ENCODE measurements around the gene RAB34. TPM values are rescaled to one million over a fixed set of nuclear protein-coding genes. Genes with fewer than 3 reads are reported as not detected.
A peak's percentile ranks its signal among the peaks of the same experiment; 100 is the strongest.

The RAB34 gene
- total and polyA plus RNA-seq, 4 donors, result 30.0 to 111 (median 53.5) TPM

DNA sequence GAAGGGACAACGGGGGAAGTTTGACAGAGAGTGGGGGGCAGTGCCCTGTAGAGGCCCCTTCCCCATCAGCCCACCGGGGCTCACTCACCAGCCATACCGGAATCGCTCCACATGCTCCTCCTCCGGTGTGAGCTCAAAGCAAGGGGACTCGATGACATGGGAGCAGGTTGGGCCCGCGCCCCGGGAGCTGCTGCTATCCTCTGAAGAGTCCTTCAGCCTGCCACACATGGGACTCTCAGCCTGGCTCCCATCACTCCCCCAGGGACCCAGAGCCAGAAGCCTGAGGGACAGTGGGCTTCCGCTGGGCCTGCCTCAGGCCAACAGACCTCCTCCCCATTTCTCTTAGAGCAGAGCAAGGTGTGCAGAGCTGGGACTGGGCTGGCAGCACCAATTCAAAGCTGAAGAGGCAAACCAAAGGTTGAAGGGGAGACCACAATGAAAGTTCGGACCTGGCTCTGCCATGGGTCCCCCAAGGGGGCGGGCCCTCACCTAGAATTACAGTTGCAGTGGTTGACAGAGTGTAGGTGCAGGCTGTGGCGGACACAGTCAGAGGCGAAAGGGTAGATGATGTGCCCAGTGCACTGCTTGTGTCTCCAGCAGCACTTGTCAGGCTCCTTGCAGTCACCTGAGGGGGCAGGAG lies 13.3 kb downstream of the RAB34 start:
- WGBS (ENCODE audit: insufficient coverage), result 99% methylated on average over 12 of the region's 14 CpGs
- Histone ChIP-seq H3K4me3 (ENCODE audit: low read depth, low read length) (no peak overlapping the region), H3K9me3 (ENCODE audit: control insufficient read depth, insufficient read depth, low read length) (no peaks in the 10 kb centered on the region), H3K4me1 (ENCODE audit: control insufficient read depth, insufficient read depth, low read length) (peaks cover 53% of the 10 kb centered on the region), H3K27ac (ENCODE audit: low read depth, low read length) (peak overlapping the region; percentile 91), H3K27me3 (ENCODE audit: control insufficient read depth, insufficient read depth, low read length) (no peaks in the 10 kb centered on the region), H3K36me3 (ENCODE audit: control insufficient read depth, insufficient read depth, low read length) (peaks cover 75% of the 10 kb centered on the region)
- no peak for DNase-seq (ENCODE audit: low read depth in 4 of 6, low spot score in 6 of 6)

- Histone ChIP-seq H3K36me3 (ENCODE audit: control insufficient read depth, insufficient read depth, low read length) (peaks cover 82% of the 10 kb centered on the region), H3K9me3 (ENCODE audit: control insufficient read depth, insufficient read depth, low read length) (no peaks in the 10 kb centered on the region), H3K27me3 (ENCODE audit: control insufficient read depth, insufficient read depth, low read length) (no peaks in the 10 kb centered on the region), H3K4me3 (ENCODE audit: low read depth, low read length) (no peak overlapping the region), H3K4me1 (ENCODE audit: control insufficient read depth, insufficient read depth, low read length) (peaks cover 49% of the 10 kb centered on the region), H3K27ac (ENCODE audit: low read depth, low read length) (peak overlapping the region; percentile 91)
- WGBS (ENCODE audit: insufficient coverage), result 54% methylated on average over 11 of the region's 16 CpGs
- no peak for DNase-seq (ENCODE audit: low read depth in 4 of 6, low spot score in 6 of 6)
Observed at GRCh38 chr17:28703552-28704218, 14.0 kb downstream of the RAB34 start.

- WGBS (ENCODE audit: insufficient coverage), result 14% methylated on average over 2 of the region's 3 CpGs
- peaks cover 49% of the 10 kb centered on the region for H3K4me1 ChIP-seq (ENCODE audit: control insufficient read depth, insufficient read depth, low read length)
- DNase-seq (ENCODE audit: low read depth in 4 of 6, low spot score in 6 of 6), result peak in 1 of 6 donors; percentile 28
- H3K27me3 ChIP-seq (ENCODE audit: control insufficient read depth, insufficient read depth, low read length), result no peaks in the 10 kb centered on the region
- H3K9me3 ChIP-seq (ENCODE audit: control insufficient read depth, insufficient read depth, low read length), result no peaks in the 10 kb centered on the region
- peak overlapping the region; percentile 91 for H3K27ac ChIP-seq (ENCODE audit: low read depth, low read length)
- no peak overlapping the region for H3K4me3 ChIP-seq (ENCODE audit: low read depth, low read length)
- peaks cover 91% of the 10 kb centered on the region for H3K36me3 ChIP-seq (ENCODE audit: control insufficient read depth, insufficient read depth, low read length)
Observed at GRCh38 chr17:28702752-28703150, 14.9 kb downstream of the RAB34 start.

GRCh38 chr17:28702026-28702751 lies 15.5 kb downstream of the RAB34 start:
- DNase-seq (ENCODE audit: low read depth in 4 of 6, low spot score in 6 of 6), result peak in 2 of 6 donors; percentile 82 to 86
- WGBS (ENCODE audit: insufficient coverage), result 39% methylated on average over 9 of the region's 10 CpGs

GRCh38 chr17:28700830-28701492 lies 16.7 kb downstream of the RAB34 start:
- 95% methylated on average over 8 of the region's 10 CpGs for WGBS (ENCODE audit: insufficient coverage)
- Histone ChIP-seq H3K27me3 (ENCODE audit: control insufficient read depth, insufficient read depth, low read length) (no peaks in the 10 kb centered on the region), H3K4me1 (ENCODE audit: control insufficient read depth, insufficient read depth, low read length) (peaks cover 49% of the 10 kb centered on the region), H3K4me3 (ENCODE audit: low read depth, low read length) (no peak overlapping the region), H3K36me3 (ENCODE audit: control insufficient read depth, insufficient read depth, low read length) (peaks cover 98% of the 10 kb centered on the region), H3K27ac (ENCODE audit: low read depth, low read length) (peak overlapping the region; percentile 91), H3K9me3 (ENCODE audit: control insufficient read depth, insufficient read depth, low read length) (no peaks in the 10 kb centered on the region)
- DNase-seq (ENCODE audit: low read depth in 4 of 6, low spot score in 6 of 6), result no peak

More at GRCh38 chr17:28702026-28702751, 15.5 kb downstream of the RAB34 start:
- H3K4me1 ChIP-seq (ENCODE audit: control insufficient read depth, insufficient read depth, low read length), result peaks cover 49% of the 10 kb centered on the region
- H3K9me3 ChIP-seq (ENCODE audit: control insufficient read depth, insufficient read depth, low read length), result no peaks in the 10 kb centered on the region
- H3K36me3 ChIP-seq (ENCODE audit: control insufficient read depth, insufficient read depth, low read length), result peaks cover 95% of the 10 kb centered on the region
- H3K4me3 ChIP-seq (ENCODE audit: low read depth, low read length), result no peak overlapping the region
- H3K27me3 ChIP-seq (ENCODE audit: control insufficient read depth, insufficient read depth, low read length), result no peaks in the 10 kb centered on the region
- H3K27ac ChIP-seq (ENCODE audit: low read depth, low read length), result peak overlapping the region; percentile 91

- no peaks in the 10 kb centered on the region for H3K9me3 ChIP-seq (ENCODE audit: control insufficient read depth, insufficient read depth, low read length)
- WGBS (ENCODE audit: insufficient coverage), result 92% methylated on average over 8 of the region's 8 CpGs
- H3K27ac ChIP-seq (ENCODE audit: low read depth, low read length), result no peak overlapping the region
- no peak overlapping the region for H3K4me3 ChIP-seq (ENCODE audit: low read depth, low read length)
- peaks cover 98% of the 10 kb centered on the region for H3K36me3 ChIP-seq (ENCODE audit: control insufficient read depth, insufficient read depth, low read length)
- no peaks in the 10 kb centered on the region for H3K27me3 ChIP-seq (ENCODE audit: control insufficient read depth, insufficient read depth, low read length)
- peaks cover 55% of the 10 kb centered on the region for H3K4me1 ChIP-seq (ENCODE audit: control insufficient read depth, insufficient read depth, low read length)
- no peak for DNase-seq (ENCODE audit: low read depth in 4 of 6, low spot score in 6 of 6)
Observed at GRCh38 chr17:28700278-28700677, 17.4 kb downstream of the RAB34 start.

DNA sequence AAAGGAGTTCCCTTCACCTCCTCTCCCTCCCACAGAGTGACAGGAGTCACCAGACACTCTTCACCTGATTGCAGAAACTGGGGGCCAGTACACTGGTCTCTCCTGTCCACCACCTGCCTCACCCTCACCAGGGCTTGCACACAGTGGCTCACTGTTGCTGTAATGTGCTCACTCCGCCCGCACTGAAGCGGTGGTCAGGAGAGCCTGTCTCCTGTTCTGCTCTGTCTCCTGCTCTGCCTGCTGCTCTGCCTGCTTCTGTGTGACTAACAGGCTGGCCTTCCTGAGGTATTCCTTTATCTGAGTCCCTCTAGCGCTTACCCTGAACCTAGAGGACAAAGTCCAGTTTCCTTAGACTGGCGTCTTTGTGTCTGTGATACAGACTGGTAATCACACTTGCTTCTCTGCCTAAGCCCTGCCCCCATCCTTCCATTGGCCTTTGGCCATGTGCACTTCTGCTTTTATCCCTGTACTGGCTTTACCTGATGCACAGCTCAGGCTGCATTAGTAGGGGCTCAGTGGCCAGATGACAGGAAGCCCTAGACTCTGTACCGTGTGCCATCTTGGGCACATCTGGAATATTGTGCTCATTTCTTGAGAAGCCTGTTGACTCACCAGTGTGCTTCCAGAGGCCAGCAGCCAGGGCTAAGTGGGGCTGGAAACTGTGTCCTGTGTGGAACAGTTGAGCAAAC lies 19.3 kb downstream of the RAB34 start:
- Histone ChIP-seq H3K36me3 (ENCODE audit: control insufficient read depth, insufficient read depth, low read length) (peaks cover 92% of the 10 kb centered on the region), H3K4me3 (ENCODE audit: low read depth, low read length) (no peak overlapping the region), H3K4me1 (ENCODE audit: control insufficient read depth, insufficient read depth, low read length) (peaks cover 54% of the 10 kb centered on the region), H3K27ac (ENCODE audit: low read depth, low read length) (no peak overlapping the region), H3K27me3 (ENCODE audit: control insufficient read depth, insufficient read depth, low read length) (no peaks in the 10 kb centered on the region), H3K9me3 (ENCODE audit: control insufficient read depth, insufficient read depth, low read length) (no peaks in the 10 kb centered on the region)
- DNase-seq (ENCODE audit: low read depth in 4 of 6, low spot score in 6 of 6), result no peak
- 93% methylated on average over 6 of the region's 6 CpGs for WGBS (ENCODE audit: insufficient coverage)

GRCh38 chr17:28693869-28694268 lies 23.8 kb downstream of the RAB34 start:
- Histone ChIP-seq H3K27me3 (ENCODE audit: control insufficient read depth, insufficient read depth, low read length) (no peaks in the 10 kb centered on the region), H3K4me3 (ENCODE audit: low read depth, low read length) (no peak overlapping the region), H3K36me3 (ENCODE audit: control insufficient read depth, insufficient read depth, low read length) (peaks cover 87% of the 10 kb centered on the region), H3K4me1 (ENCODE audit: control insufficient read depth, insufficient read depth, low read length) (peaks cover 29% of the 10 kb centered on the region), H3K27ac (ENCODE audit: low read depth, low read length) (peak overlapping the region; percentile 72), H3K9me3 (ENCODE audit: control insufficient read depth, insufficient read depth, low read length) (no peaks in the 10 kb centered on the region)
- WGBS (ENCODE audit: insufficient coverage), result 63% methylated on average over 1 of the region's 1 CpG
- peak in 4 of 6 donors; percentile 47 to 88 (median 76) for DNase-seq (ENCODE audit: low read depth in 4 of 6, low spot score in 6 of 6)

DNA sequence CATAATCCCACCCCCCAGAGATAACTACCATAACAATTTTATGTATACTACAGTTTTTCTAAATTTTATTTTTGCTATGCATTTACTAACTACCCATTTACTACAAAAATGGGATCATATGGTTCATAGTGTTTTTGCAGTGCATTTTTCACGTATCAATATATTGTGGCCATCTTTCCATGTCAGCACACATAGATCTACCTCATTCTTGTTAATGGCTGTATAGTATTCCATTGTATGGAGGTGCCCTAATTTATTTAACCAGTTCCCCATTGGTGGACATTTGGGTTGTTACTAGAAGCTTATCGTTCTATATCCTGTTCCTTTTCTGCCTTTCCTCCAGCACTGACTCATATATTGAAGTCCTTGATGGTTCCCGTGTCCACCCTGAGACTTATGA lies 28.7 kb downstream of the RAB34 start:
- DNase-seq (ENCODE audit: low read depth in 4 of 6, low spot score in 6 of 6), result no peak
- H3K27me3 ChIP-seq (ENCODE audit: control insufficient read depth, insufficient read depth, low read length), result no peaks in the 10 kb centered on the region
- peaks cover 17% of the 10 kb centered on the region for H3K4me1 ChIP-seq (ENCODE audit: control insufficient read depth, insufficient read depth, low read length)
- peaks cover 88% of the 10 kb centered on the region for H3K36me3 ChIP-seq (ENCODE audit: control insufficient read depth, insufficient read depth, low read length)
- no peaks in the 10 kb centered on the region for H3K9me3 ChIP-seq (ENCODE audit: control insufficient read depth, insufficient read depth, low read length)
- no peak overlapping the region for H3K4me3 ChIP-seq (ENCODE audit: low read depth, low read length)
- H3K27ac ChIP-seq (ENCODE audit: low read depth, low read length), result no peak overlapping the region
- WGBS (ENCODE audit: insufficient coverage), result 100% methylated on average over 1 of the region's 3 CpGs

Measured in spinal cord (tissue), 10 donors.